WTC11 (cell line): ENCODE measurements around the gene TKTL1. TPM values are rescaled to one million over a fixed set of nuclear protein-coding genes. Genes with fewer than 3 reads are reported as not detected.

Source experiments
- ATAC-seq: fragments of 200-7000 bp; cut with Tn5 transposase; 2 replicates; pipeline ENCODE4 v1.10.0; 2021; ENCODE audit warnings: mild to moderate bottlenecking, moderate library complexity
- CTCF ChIA-PET: fragments of 300-600 bp; sonication (Branson Sonifier 250); formaldehyde crosslinking; loops from one replicate; lab custom pipeline; 2021; ENCODE audit warnings: antibody characterized with exemption; lab: Charles Lee
- POLR2A ChIA-PET: fragments of 350-600 bp; sonication (Branson Sonifier 250); formaldehyde crosslinking; loops from one replicate; lab custom pipeline; 2021; ENCODE audit warnings: antibody characterized with exemption; lab: Charles Lee
- DNase-seq: peaks from one replicate; pipeline ENCODE4 v3.0.0; 2021; ENCODE audit warnings: low spot score
- H3K27ac Mint-ChIP-seq: 2 replicates; pipeline ENCODE4 v1.8.0; 2021; ENCODE audit warnings: mixed read lengths
- H3K27me3 Mint-ChIP-seq: 2 replicates; pipeline ENCODE4 v1.8.0; 2021; ENCODE audit warnings: low read depth, mild to moderate bottlenecking, moderate library complexity, mixed read lengths
- H3K36me3 Mint-ChIP-seq: 2 replicates; pipeline ENCODE4 v1.8.0; 2021; ENCODE audit warnings: mixed read lengths
- H3K4me1 Mint-ChIP-seq: 2 replicates; pipeline ENCODE4 v1.8.0; 2022; ENCODE audit warnings: mixed read lengths
- H3K4me3 Mint-ChIP-seq: 2 replicates; pipeline ENCODE4 v1.8.0; 2021; ENCODE audit warnings: mild to moderate bottlenecking, moderate library complexity, mixed read lengths
- H3K9me3 Mint-ChIP-seq: 2 replicates; pipeline ENCODE4 v1.8.0; 2021; ENCODE audit warnings: mixed read lengths
- CDX4 ChIP-seq: fragments of 250-450 bp; sonication (Bioruptor Pico); IDR thresholded peaks from 2 replicates; pipeline ENCODE4 v1.9.0; 2021; ENCODE audit warnings: moderate library complexity, mild to moderate bottlenecking, inconsistent platforms, borderline replicate concordance
- ERG ChIP-seq: fragments of 250-450 bp; sonication (Bioruptor Pico); IDR thresholded peaks from 2 replicates; pipeline ENCODE4 v1.8.0; 2021; ENCODE audit warnings: mild to moderate bottlenecking
- ESRRA ChIP-seq: sonication (generic); formaldehyde crosslinking; IDR thresholded peaks from 2 replicates; pipeline ENCODE4 v1.8.1; 2022; ENCODE audit warnings: mild to moderate bottlenecking, missing genetic modification reagents, borderline replicate concordance
- NR3C1 ChIP-seq: sonication (generic); formaldehyde crosslinking; conservative IDR thresholded peaks from 2 replicates; pipeline ENCODE4 v1.8.1; 2023; ENCODE audit warnings: low read depth, mild to moderate bottlenecking, missing genetic modification reagents
- RORB ChIP-seq: fragments of 250-450 bp; sonication (Bioruptor Pico); IDR thresholded peaks from 2 replicates; pipeline ENCODE4 v1.9.0; 2021; ENCODE audit warnings: mild to moderate bottlenecking
- SMAD4 ChIP-seq: sonication (generic); formaldehyde crosslinking; IDR thresholded peaks from 2 replicates; pipeline ENCODE4 v1.8.0; 2022; ENCODE audit warnings: mild to moderate bottlenecking, missing genetic modification reagents
- ZNF281 ChIP-seq: sonication (generic); formaldehyde crosslinking; IDR thresholded peaks from 2 replicates; pipeline ENCODE4 v1.8.0; 2023; ENCODE audit warnings: mild to moderate bottlenecking, missing genetic modification reagents
- ZNF423 ChIP-seq: fragments of 250-450 bp; sonication (Bioruptor Pico); IDR thresholded peaks from 2 replicates; pipeline ENCODE4 v2.1.2; 2022; ENCODE audit warnings: mild to moderate bottlenecking, moderate library complexity
- ZNF512 ChIP-seq: sonication (generic); formaldehyde crosslinking; IDR thresholded peaks from 2 replicates; pipeline ENCODE4 v1.8.1; 2022; ENCODE audit warnings: missing genetic modification reagents, borderline replicate concordance
- total RNA-seq: library from RNA; stranded (reverse); gene quantifications from 3 replicates; pipeline ENCODE4 v1.2.3, GENCODE V29; 2021
- TF ChIP-seq, protein P1 (sequence below): sonication (generic); formaldehyde crosslinking; IDR thresholded peaks from 2 replicates; pipeline ENCODE4 v1.8.0; 2023; ENCODE audit warnings: missing genetic modification reagents, mild to moderate bottlenecking, borderline replicate concordance
- TF ChIP-seq, protein P2 (sequence below): fragments of 200-600 bp; IDR thresholded peaks from 2 replicates; pipeline ENCODE4 v1.8.0; 2022; ENCODE audit warnings: antibody characterized with exemption
- TF ChIP-seq, protein P3 (sequence below): fragments of 250-450 bp; sonication (Bioruptor Pico); IDR thresholded peaks from 2 replicates; pipeline ENCODE4 v1.9.0; 2021; ENCODE audit warnings: mild to moderate bottlenecking

Gene TKTL1
- total RNA-seq, 1 experiment from 2014 or later, result 0.46 TPM

DNA sequence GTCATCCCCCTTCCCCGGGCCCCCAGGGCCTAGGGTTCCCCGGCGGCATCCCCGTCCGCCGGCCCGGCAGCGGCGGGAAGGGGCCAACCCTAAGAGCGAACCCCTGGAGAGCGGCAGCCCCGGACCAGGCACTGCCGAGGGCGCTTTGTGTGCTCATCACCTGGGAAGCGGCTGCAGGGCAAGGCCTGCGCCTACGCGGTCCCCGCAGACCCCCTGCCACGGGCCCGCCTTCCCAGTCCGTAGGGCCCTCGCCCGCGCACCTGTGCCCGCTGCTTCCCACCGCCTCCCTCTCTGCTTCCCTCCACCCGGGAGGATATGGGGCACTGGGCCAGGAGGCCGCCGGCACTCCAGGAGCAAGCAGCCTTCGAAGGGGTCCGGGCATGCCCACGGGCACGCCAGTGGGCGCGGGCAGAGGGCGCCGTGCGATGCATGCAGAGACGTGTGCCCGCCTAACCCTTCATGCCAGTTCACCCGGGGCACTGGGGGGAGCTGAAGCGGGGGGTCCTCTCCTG is 76.2 kb downstream of the TKTL1 start:
- ATAC-seq (no peak), DNase-seq (peak; percentile 23)
- ChIA-PET POLR2A (no interaction called here), CTCF (no interaction called here)
- TF ChIP-seq ZNF423 (CRISPR knock-in tag) (no peak), SMAD4 (no peak), RORB (CRISPR knock-in tag) (no peak), ZNF281 (no peak), ZNF512 (CRISPR knock-in tag) (no peak), ESRRA (CRISPR knock-in tag) (no peak), CDX4 (CRISPR knock-in tag) (no peak), NR3C1 (CRISPR knock-in tag) (no peak), ERG (CRISPR knock-in tag) (no peak)
- TF ChIP-seq, protein P1, sequence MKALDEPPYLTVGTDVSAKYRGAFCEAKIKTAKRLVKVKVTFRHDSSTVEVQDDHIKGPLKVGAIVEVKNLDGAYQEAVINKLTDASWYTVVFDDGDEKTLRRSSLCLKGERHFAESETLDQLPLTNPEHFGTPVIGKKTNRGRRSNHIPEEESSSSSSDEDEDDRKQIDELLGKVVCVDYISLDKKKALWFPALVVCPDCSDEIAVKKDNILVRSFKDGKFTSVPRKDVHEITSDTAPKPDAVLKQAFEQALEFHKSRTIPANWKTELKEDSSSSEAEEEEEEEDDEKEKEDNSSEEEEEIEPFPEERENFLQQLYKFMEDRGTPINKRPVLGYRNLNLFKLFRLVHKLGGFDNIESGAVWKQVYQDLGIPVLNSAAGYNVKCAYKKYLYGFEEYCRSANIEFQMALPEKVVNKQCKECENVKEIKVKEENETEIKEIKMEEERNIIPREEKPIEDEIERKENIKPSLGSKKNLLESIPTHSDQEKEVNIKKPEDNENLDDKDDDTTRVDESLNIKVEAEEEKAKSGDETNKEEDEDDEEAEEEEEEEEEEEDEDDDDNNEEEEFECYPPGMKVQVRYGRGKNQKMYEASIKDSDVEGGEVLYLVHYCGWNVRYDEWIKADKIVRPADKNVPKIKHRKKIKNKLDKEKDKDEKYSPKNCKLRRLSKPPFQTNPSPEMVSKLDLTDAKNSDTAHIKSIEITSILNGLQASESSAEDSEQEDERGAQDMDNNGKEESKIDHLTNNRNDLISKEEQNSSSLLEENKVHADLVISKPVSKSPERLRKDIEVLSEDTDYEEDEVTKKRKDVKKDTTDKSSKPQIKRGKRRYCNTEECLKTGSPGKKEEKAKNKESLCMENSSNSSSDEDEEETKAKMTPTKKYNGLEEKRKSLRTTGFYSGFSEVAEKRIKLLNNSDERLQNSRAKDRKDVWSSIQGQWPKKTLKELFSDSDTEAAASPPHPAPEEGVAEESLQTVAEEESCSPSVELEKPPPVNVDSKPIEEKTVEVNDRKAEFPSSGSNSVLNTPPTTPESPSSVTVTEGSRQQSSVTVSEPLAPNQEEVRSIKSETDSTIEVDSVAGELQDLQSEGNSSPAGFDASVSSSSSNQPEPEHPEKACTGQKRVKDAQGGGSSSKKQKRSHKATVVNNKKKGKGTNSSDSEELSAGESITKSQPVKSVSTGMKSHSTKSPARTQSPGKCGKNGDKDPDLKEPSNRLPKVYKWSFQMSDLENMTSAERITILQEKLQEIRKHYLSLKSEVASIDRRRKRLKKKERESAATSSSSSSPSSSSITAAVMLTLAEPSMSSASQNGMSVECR (CRISPR knock-in tag), result no peak
- TF ChIP-seq, protein P2, sequence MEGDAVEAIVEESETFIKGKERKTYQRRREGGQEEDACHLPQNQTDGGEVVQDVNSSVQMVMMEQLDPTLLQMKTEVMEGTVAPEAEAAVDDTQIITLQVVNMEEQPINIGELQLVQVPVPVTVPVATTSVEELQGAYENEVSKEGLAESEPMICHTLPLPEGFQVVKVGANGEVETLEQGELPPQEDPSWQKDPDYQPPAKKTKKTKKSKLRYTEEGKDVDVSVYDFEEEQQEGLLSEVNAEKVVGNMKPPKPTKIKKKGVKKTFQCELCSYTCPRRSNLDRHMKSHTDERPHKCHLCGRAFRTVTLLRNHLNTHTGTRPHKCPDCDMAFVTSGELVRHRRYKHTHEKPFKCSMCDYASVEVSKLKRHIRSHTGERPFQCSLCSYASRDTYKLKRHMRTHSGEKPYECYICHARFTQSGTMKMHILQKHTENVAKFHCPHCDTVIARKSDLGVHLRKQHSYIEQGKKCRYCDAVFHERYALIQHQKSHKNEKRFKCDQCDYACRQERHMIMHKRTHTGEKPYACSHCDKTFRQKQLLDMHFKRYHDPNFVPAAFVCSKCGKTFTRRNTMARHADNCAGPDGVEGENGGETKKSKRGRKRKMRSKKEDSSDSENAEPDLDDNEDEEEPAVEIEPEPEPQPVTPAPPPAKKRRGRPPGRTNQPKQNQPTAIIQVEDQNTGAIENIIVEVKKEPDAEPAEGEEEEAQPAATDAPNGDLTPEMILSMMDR, result no peak
- TF ChIP-seq, protein P3, sequence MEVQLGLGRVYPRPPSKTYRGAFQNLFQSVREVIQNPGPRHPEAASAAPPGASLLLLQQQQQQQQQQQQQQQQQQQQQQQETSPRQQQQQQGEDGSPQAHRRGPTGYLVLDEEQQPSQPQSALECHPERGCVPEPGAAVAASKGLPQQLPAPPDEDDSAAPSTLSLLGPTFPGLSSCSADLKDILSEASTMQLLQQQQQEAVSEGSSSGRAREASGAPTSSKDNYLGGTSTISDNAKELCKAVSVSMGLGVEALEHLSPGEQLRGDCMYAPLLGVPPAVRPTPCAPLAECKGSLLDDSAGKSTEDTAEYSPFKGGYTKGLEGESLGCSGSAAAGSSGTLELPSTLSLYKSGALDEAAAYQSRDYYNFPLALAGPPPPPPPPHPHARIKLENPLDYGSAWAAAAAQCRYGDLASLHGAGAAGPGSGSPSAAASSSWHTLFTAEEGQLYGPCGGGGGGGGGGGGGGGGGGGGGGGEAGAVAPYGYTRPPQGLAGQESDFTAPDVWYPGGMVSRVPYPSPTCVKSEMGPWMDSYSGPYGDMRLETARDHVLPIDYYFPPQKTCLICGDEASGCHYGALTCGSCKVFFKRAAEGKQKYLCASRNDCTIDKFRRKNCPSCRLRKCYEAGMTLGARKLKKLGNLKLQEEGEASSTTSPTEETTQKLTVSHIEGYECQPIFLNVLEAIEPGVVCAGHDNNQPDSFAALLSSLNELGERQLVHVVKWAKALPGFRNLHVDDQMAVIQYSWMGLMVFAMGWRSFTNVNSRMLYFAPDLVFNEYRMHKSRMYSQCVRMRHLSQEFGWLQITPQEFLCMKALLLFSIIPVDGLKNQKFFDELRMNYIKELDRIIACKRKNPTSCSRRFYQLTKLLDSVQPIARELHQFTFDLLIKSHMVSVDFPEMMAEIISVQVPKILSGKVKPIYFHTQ (CRISPR knock-in tag), result no peak
- TF ChIP-seq, all 79 proteins: peak for 0
- H3K4me1 Mint-ChIP-seq, result peaks cover 11% of the 10 kb centered on the region
- H3K9me3 Mint-ChIP-seq, result no peaks in the 10 kb centered on the region
- no peak overlapping the region for H3K27ac Mint-ChIP-seq
- H3K4me3 Mint-ChIP-seq, result peak overlapping the region; percentile 56
- peaks cover 7% of the 10 kb centered on the region for H3K27me3 Mint-ChIP-seq
- H3K36me3 Mint-ChIP-seq, result peaks cover 16% of the 10 kb centered on the region
